Cortex of kidney (tissue), 1 donor: ENCODE measurements around the gene ANKRD36B.
"Not testable (repeated sequence)": the region's sequence is repeated elsewhere in the genome, so short reads cannot be mapped to it uniquely, and the experiment has no call there.

Source experiments
- DNase-seq: peaks from one replicate; lab custom pipeline; 2025; lab: John Stamatoyannopoulos, UW

Gene ANKRD36B

DNA sequence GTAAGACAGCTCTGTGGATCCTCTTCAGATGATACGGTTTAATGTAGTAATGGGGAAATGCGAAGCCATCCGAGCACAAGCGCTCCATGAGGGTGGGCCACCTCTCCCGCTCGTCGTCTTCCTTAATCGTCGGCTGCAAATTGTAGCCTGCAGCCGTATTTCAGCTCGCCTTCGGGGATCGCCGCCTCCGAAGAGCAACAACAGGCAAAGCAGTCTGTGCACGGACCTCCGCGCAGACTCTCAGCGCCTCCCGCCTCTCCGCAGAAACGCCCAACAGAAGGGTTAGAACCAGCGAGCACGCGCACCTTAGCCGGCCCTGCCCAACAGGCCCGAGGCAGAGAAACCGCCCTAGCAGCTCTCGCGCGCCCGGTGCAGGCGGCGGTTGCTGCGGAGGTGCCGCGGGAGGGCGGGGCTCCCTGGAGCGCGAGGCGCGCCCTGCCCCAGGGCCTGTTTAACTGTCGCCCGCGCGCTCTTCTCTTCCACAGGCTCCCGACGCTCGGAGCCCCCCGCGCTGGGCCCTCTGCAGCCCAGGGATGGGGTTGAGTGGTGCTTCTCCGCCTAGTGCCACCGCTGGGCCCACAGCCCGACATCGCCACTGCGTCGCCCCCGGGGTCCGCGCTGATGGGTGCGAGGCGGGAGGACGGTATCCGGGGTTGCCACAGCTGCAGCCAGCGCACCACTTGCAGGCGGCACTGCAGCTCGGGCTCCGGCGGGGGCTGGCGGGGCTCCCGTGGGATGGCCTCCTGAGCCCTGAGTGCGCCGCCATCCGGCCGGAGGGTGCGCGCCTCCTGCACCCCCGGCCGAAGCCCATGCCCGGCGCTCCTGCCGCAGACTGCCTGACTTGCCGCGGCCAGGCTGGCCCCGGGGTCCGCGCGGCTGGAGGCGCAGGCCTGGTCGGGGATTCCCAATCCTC lies at the start of gene ANKRD36B:
TSS of gene ANKRD36B (minus strand) at position 280 of the 913 bp plus-strand sequence. CDS start at position 88, 192 bp downstream.
- DNase-seq = not testable (repeated sequence)

DNA sequence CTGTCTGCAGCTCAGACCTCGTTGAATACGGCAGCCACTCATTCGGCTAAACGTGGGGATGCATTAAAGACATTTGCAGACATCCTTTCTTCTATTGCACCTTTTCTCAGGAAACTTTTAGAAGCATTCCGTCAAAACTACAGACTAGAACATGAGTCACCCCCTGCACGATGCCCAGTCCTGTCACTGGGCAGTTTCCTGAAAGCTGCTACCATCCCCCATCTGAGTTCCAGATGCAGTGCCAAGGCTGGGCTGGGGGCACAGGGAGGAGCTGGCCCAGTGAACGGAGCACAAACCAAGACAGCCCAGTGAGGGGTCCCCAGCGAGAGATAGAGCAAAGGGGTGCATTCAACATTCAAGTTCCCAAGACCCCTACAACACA lies 36.4 kb upstream of the ANKRD36B start:
- not testable (repeated sequence) for DNase-seq

DNA sequence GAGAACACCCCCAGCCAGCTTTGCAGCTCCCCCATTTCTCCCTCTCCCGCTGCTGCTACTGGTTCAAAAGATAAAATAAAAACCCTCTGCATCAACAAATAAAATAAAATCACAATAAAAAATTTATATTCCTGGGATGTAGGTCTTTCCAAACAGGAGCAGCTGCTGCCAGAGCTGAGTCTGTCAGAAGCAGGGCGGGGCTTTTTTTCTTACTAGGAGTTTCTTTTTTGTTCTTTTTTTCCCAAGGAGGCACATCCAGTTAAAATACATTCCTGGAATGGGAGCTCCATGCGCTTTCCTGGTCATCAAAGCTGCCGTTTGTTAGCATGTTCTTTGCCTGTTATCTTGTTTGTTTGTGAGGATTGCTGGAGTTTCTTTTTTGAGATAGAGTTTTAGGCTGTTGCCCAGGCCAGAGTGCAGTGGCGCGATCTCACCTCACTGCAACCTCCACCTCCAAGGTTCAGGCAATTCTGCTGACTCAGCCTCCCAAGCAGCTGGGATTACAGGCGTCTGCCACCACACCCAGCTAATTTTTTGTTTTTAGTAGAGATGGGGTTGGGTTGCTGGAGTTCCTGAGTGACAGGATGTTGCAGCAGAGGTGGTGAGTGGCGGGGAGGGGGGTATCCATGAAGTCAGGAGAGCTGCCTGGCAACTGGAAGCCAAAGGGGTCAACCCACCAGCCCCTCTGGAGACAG lies 35.8 kb upstream of the ANKRD36B start:
- not testable (repeated sequence) for DNase-seq

DNA sequence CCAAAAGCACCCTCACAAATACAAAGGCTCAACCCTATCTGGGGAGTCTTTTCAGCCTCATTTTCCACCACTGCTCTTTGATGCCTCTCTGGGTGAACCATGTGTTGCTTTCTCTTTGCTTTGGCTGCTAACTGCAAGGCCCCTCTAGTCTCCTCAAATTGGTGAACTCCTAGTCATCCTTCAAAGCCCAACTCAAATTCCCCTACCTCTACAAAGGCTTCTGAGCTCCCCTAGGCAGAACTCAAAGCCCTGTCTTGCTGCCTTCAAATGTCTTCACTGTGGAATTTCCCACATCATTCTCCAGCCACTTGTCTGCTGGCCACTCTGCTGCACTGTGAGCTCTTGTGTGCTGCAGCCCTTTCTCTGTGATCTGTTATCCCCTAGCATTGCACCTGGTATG lies 33.3 kb upstream of the ANKRD36B start:
- DNase-seq = not testable (repeated sequence)

DNA sequence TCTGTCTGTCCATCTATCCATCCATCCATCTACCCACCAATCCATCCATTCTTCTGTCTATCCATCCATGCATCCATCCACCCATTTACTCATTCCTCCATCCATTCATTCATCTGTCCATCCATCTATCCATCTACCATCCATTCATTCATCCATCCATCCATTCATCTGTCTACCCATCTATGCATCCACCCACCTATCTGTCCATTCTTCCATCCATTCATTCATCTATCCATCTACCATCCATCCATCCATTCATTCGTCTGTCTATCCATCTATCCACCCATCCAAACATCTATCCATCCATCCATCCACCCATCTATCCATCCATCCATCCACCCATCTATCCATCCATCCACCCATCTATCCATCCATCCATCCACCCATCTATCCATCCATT lies 30.8 kb upstream of the ANKRD36B start:
- DNase-seq = not testable (repeated sequence)

DNA sequence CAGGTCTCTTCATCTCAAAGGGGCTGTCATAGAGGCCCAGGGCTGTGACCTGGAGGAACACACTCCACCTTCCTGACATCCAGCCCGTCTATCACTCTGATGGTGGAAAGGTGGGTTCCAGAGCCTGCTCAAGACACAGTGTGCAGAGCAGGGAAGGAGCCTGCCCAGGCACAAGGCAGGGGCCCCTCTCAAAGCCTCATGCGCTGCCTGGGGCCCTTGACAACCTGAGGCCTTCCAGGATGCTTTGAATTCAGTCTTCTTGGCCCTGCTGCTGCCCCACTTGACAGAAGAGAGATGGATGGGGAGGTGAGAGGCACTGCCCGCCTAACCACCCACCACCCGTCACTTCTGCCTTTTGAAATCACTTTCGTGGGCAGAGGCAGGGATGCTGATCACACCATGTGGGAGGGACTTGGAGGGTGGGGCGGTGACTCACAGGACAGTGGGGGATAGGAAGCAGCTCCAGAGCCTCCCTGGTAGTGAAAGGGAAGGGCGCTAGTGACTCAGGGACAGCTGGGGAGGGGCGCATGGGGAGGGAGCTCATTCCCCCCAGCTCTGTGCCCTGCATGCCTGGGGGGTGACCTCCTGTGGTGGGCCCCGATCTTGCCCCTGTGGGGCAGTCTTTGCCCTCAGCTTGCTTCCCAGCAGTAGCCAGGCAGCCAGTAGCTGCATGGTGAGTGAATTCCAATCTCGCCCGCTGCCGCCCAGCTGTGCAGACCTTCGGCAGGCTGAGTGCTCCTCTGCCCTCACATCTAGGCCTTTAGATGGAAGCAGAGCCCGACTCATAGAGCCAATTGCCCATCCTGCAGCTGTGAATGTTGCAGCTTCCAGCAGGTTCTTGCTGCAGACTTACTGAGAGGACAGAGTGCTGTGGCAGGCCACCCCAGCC lies 29.5 kb upstream of the ANKRD36B start:
- not testable (repeated sequence) for DNase-seq

DNA sequence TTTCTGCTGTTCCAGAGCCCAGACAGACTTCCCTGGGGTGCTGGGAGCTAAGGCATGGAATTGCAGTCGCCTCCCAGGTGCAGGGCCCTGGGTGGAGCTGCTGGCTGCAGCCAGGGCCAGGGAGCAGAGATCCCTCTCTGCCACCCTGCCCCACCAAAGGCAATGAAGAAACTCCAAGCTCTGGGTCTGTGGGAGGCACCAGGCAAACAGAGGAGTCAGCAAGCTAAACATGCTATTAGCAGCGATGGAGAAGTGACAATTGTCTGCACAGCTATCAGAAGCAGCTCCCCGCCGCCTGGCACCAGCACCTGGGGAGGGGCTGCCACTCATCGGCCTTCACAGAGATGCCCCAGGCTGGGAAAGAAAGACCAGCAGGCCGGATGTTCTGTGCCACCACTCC lies 28.2 kb upstream of the ANKRD36B start:
- DNase-seq = no peak

DNA sequence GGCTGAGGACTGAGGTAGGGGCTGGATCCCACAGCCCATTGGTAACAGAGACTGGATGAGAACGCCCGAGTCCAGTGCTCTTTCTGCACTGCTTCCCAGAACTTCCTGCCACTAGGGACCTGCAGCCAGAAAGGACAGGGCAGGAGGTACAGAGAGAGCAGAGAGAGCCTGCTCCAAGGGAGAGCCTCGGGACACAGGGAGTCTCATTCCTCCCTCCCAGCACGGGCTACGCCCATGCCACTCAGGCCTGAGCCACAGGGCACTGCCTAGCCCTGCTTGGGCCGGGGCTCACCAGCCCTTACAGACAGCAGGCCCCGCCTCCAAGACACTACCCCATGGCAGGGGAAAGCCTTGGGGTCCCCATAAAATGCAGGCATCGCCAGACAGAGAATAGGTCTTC lies 26.1 kb upstream of the ANKRD36B start:
- not testable (repeated sequence) for DNase-seq

DNA sequence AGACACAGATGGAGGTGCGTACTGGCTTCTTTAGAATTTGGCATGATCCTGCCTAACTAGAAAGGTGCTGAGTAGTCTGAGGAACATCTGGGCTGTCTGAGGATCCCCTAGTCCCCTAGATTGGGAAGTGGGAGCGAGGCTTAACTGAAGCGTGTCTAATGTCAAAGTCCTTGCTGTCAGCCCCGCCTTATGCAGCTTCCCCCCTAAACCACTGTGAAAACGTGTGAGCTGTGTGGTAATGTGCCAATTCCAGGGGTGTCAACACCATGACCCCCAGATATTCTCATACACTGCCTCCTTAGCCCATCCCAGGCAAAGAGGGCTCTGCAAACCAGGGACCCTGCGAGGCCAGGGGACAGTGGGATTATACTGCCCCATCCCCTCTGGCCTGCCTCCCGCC lies 22.2 kb upstream of the ANKRD36B start:
- not testable (repeated sequence) for DNase-seq

DNA sequence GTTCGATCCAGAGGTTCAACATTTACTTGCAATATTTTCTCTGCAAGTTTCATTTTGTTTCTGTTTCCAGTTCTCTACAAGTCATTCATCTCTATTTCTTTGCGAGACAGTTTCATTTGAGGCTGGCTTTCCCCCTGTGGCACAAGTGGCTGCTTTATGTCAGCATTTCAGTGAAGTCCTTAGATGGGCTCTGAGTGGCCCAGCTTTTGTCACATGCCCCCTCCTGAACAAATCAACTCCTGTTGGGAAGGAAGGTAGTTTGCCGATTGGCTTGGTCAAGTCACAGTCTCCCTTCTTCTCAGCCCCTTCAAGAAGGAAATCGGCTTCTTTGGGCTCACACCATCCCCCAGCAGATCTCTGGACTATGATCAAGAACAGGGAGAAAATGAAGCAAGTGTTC lies 19.1 kb upstream of the ANKRD36B start:
- DNase-seq = not testable (repeated sequence)

DNA sequence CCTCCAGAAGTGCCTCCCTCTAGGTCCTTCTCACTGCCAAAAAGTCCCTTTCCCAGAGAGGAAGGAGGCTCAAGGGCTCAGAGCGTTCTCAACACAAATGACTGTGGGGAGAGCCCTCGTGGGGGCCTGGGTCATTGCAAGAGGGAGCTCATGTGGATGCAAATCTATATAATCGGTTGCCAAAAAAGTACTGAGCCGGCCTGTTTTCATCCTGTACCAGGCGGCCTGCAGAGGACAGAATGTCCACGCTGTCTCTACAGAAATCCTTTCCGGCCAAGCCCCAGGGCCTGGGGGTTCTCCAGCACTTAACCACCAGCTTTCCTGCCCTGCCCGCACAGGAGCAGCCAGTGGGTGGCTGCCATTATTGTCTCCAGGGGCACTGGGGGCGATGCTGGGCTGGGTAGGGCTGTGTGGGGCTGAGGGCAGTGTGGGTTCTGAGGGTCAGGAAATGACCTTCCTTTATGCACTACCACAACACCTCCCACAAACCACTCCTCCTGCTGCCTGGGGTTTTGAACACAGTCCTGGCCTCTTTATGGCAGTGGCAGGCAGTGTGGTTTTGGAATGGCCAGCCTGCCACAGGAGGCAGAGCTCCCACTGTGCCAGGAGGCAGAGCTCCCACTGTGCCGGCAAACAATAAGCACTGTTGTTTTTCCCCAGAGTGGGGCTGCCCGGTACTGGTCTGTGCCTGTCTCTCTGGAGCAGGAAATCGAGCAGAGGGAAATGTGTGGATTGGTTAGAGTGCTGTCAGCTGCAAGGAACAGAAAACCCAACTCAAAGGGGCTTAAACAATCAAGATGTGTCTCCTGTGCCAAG lies 16.1 kb upstream of the ANKRD36B start:
- not testable (repeated sequence) for DNase-seq

DNA sequence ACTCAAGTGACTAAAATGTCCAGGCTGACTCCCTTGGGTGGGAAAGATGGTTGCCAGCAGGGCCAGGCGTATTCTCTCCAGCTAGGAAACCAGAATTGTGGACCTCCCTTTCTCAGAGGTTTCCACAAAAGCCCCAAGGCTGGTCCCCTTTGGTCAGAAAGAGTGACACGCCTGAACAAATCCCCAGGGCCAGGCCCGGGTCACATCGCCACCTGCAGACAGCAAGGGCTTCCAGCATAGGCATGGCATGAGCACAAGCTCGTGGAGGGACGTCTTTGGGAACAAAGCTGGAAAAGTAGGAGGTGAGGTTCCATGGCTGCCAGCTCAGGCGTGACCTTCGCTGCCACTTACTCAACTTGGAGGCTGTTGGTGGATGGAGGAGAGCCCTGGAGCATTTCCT lies 15.4 kb upstream of the ANKRD36B start:
- not testable (repeated sequence) for DNase-seq

DNA sequence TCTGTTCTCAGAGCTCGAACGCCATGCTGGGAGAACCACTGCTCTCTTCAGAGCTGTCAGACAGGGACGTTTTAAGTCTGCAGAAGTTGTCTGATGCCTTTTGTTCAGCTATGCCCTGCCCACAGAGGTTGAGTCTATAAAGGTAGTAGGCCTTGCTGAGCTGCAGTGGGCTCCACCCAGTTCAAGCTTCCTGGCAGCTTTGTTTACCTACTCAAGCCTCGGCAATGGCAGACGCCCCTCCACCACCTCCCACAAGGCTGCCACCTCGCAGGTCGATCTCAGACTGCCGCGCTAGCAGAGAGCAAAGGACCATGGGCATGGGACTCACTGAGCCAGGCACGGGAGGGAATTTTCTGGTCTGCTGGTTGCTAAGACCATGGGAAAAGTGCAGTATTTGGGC lies 11.9 kb upstream of the ANKRD36B start:
- not testable (repeated sequence) for DNase-seq

DNA sequence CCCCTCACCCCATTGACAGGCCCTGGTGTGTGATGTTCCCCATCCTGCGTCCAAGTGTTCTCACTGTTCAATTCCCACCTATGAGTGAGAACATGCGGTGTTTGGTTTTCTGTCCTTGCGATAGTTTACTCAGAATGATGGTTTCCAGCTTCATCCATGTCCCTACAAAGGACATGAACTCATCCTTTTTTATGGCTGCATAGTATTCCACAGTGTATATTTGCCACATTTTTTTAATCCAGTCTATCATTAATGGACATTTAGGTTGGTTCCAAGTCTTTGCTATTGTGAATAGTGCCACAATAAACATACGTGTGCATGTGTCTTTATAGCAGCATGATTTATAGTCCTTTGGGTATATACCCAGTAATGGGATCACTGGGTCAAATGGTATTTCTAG lies 6.5 kb upstream of the ANKRD36B start:
- not testable (repeated sequence) for DNase-seq

DNA sequence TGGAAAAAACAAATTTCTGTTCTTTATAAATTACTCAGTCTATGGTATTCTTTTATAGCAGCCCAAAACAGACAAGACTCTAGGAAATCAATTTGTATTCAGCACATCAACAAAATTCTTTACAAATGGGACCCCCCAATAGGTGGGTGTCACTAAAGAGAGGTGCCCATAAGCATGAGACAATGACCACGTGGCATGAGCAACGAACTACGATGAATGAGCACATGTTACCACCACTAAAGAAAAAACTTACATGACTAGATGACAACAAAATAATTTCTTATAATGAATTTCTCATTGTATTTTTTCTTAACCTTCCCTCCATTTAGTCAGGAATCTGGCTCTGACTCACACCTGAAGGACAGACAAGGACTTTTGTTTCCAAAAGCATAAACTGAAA lies 3.8 kb upstream of the ANKRD36B start:
- not testable (repeated sequence) for DNase-seq

DNA sequence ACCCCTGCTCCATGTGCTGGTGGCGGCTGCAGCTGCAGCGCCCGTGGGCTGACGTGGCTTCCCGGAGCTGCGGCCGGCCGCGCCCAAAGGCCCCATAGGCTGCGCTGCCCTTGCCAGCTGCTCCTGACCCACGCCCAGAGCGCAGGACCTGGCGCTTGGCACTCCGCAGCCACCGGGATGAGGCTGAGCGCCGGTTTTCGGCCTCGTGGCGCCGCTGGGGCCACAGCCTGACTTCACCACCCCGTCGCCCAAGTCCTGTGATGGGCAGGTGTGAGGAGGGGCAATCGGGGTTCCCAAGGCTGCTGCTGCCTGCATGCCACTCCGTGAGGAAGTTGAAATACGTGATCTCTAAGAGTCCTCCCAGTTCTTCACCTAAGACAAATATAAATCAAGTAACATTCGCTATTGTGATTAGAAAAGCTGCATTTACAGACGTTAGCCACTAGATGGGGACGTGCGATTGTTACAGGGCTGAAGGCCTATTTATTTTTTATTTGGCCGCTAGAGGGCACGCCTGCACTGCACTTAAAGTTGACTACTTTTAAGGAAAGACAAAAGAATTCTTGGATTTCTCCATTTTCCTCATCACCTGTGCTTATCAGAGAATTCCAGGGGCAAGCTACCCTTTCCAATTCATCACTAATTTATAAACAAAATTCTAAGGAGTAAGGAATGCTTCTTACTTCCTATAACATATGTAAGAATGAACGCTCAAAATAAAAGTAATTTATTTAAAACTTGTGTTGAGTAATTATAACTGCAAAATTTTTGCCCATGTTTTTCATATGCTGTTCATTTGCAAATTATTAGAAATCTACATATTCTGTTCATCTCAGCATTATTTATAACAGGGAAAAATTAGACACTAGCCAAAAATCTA lies 1.1 kb upstream of the ANKRD36B start:
- not testable (repeated sequence) for DNase-seq

DNA sequence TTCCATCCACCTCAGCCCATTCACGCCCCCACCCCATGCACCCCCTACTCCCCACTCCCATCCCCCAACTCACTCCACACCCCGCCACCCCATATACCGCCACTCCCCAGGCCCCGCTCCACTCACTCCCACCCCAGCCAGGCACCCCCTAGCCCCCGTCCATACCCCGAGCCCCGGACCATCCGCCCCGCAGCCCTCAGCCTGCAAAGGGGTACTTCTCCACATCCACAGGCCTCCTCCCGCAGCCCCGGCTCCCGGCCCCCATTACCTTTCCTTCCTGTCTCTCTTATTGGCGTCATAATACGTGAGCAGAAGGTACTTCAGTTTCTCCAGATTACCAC lies 450 bp downstream of the ANKRD36B start:
- DNase-seq = not testable (repeated sequence)

DNA sequence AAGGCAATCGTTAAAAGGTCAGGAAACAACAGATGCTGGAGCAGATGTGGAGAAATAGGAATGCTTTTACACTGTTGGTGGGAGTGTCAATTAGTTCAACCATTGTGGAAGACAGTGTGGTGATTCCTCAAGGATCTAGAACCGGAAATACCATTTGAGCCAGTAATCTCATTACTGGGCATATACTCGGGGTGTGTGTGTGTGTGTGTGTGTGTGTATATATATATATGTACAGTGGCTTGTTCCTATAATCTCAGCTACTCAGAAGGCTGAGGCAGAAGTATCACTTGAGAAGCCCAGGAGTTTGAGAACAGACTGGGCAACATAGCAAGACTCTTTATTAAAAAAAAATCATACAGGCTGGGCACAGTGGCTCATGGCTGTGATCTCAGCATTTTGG lies 24.0 kb downstream of the ANKRD36B start:
- DNase-seq = not testable (repeated sequence)

DNA sequence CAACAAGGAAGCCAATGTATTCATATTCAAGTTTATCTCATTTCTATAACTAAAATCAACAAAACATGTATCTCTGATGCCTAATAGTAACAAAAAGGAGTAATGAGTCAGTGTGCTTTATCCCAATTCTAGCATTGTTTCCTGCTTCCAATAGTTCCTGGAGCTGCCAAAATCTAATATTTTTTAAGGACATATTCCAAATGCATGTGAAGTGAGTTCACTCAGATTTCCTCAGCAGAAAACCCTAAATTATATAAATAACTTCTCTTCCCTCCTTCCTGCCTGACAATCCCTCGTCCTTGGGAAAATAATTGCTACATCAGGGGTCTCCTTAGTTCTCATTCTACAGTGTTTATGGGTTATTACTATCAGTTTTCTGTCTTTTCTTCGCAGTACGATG lies 37.3 kb downstream of the ANKRD36B start:
- not testable (repeated sequence) for DNase-seq

DNA sequence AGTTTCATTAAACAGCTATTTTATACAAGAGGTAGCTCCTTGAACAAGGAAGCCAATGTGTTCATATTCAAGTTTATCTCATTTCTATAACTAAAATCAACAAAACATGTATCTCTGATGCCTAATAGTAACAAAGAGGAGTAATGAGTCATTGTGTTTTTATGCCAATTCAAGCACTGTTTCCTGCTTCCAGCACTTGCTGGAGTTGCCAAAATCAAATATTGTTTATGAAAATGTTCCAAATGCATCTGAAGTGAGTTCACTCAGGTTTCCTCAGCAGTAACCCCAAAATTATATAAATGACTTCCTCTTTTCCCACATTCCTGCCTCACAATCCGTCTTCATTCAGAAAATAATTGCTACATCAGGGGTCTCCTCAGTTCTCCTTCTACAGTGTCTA lies 39.2 kb downstream of the ANKRD36B start:
- not testable (repeated sequence) for DNase-seq
